ENCODE results near the gene SETBP1. TPM values are rescaled to one million over a fixed set of nuclear protein-coding genes. Genes with fewer than 3 reads are reported as not detected.

The SETBP1 gene
- total RNA-seq, 4 donors from 2014 or later: 14.5 to 34.2 (median 19.3) TPM

DNA sequence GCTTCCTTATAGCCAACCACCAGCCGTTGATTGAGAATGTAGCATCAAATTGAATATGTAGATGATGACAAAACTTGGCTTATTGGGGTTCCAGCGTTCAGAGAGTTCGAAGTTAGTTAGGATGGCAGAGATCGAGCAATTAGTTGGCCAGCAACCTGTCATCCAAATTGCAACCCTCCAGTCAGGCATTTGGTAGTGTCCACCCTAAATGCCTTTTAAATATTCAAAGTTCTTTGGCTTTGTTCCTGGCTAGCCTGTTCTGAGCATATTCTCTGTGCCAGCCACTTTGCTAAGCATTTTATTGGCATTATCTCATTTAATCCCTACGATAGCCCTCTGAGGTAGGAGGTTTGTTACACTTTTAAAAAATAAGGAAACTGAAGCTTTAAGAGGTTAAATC is 342.8 kb downstream of the SETBP1 start:
- ATAC-seq (ENCODE audit: low FRiP score): no peak
- TF ChIP-seq, protein P1, sequence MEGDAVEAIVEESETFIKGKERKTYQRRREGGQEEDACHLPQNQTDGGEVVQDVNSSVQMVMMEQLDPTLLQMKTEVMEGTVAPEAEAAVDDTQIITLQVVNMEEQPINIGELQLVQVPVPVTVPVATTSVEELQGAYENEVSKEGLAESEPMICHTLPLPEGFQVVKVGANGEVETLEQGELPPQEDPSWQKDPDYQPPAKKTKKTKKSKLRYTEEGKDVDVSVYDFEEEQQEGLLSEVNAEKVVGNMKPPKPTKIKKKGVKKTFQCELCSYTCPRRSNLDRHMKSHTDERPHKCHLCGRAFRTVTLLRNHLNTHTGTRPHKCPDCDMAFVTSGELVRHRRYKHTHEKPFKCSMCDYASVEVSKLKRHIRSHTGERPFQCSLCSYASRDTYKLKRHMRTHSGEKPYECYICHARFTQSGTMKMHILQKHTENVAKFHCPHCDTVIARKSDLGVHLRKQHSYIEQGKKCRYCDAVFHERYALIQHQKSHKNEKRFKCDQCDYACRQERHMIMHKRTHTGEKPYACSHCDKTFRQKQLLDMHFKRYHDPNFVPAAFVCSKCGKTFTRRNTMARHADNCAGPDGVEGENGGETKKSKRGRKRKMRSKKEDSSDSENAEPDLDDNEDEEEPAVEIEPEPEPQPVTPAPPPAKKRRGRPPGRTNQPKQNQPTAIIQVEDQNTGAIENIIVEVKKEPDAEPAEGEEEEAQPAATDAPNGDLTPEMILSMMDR (IDR thresholded peaks at IDR 0.05): no peak
- DNase-seq (ENCODE audit: low spot score): no peak

DNA sequence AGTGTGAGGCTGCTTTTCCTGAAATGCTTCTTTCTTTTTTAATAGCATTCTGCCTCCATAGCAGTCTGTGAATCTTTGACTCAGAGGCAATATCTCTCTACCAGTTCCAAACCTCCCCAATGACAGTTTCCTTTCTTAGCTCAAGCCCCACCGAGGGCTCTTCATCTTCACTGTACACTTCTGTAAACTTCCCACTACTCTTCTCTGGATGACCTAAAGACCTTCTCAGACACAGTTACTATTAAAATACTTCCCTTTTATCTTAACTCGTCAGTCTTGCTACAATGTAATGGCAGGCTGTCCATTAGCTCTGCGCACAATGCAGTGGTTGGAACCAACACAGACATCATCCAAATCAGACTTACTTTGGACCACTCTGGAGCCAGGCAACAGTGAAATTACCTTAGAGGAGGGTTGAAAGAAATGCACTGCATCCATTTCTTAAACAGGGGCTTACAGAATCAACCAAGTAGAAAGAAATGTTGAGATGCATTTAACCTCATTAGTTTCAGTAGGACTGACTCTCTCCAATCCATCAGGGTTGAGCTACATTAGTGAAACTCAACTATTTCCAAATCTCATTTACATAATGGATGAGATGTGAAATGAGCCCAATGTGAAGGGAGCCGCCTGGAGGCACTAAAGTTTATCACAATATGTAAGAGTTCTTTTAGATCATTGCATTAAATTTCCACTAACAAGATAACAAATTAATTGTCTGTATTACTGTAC is 343.8 kb downstream of the SETBP1 start:
- DNase-seq (ENCODE audit: low spot score) (no peak), ATAC-seq (ENCODE audit: low FRiP score) (no peak)
- TF ChIP-seq, protein P1 (IDR thresholded peaks at IDR 0.05): no peak

DNA sequence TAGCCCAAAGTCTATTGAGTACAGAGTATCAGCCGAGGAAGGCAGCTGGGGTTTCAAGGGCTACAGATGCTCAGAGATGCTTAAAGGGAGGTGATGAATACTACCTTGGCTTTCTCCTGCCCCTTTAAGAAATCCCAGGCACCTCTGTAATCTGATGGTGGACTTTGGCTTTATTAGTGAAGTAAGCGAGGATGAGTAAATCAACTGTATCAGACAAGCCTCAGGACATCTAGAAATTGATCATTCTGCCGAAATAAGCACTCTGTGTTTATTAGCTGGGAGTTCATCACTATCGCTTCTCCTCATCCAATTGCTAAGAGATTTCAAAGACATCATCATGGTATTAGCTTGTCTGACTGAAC is 344.4 kb downstream of the SETBP1 start:
- DNase-seq (ENCODE audit: low spot score) (no peak), ATAC-seq (ENCODE audit: low FRiP score) (no peak)
- TF ChIP-seq, protein P1 (IDR thresholded peaks at IDR 0.05): no peak

DNA sequence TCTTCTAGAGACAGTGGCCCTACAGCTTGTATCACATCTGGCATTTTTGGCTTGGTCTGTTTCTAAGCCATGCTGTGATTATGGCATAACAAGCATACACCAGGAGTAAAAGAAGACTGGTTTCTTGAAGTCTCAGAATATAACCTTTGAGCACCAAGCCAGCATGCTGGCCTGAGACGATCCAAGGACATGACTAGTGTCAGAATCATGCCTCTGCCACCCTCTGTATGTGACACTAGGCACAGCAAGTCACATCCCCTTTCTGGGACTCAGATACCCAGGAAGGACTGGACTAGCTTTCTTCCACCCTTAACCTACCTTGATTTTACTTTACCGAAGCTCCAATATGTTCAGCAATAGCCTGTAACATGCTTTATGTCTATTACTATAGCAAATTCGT is 345.5 kb downstream of the SETBP1 start:
- DNase-seq (ENCODE audit: low spot score) (no peak), ATAC-seq (ENCODE audit: low FRiP score) (no peak)
- TF ChIP-seq, protein P1 (IDR thresholded peaks at IDR 0.05): no peak

DNA sequence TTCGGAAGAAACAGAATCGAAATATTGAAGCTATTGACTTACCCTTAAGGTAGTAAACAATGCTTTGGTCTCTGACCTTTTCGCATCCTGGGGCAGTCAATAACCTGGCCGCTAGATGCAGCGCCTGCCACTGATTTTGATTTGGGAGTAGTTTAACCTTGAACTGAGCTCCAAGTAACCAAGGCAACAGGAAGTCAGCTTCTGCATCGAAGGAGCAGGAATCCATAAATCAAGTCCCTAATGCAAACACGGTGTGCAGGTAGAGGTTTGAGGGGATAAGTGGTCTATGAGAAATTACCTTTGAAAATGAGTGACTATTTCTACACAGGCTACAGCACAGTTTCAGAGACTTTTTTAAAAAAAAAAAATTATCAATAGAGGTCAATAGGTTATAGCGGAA is 353.5 kb downstream of the SETBP1 start:
- TF ChIP-seq, protein P1 (IDR thresholded peaks at IDR 0.05): no peak

DNA sequence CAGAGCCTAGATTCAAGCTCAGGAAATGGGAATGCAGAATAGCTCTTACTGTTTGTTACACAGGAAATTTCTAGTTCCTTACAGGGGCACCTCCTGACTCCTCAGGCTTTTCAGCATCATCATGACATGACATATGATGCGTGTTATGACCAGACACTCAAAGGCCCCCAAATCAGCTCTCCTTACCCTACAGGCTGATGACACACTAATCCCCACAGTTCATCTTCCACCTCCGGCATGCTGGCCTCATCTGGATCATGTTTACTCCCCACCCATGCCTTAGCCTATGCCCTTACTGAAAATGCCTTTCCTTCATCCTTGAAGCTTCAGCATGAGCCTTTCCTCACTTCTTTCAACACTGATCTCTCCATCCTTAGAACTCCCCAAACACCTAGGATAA is 356.9 kb downstream of the SETBP1 start:
- DNase-seq (ENCODE audit: low spot score) (no peak), ATAC-seq (ENCODE audit: low FRiP score) (no peak)
- TF ChIP-seq, protein P1 (IDR thresholded peaks at IDR 0.05): no peak

More for the DNA sequence above, 353.5 kb downstream of the SETBP1 start:
- no peak for DNase-seq (ENCODE audit: low spot score)
- ATAC-seq (ENCODE audit: low FRiP score): no peak

DNA sequence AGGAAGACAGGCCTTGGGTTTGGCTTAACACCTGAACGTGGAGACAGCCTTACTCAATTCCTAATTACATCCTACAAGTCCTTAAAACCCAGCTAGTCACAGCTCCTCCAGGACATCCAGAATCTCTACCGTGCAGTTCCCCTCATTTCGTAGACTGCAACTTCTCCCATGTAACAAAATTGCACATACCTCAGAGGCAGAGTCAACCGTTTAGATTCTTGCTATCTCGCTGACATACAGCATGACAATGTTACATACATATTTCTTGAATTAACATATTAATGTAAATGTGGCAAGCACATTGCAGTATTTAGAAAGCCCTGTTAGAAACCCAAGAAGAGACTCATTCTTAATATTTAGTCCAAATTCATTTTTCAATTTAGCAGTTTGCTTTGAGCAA is 358.7 kb downstream of the SETBP1 start:
- no peak for DNase-seq (ENCODE audit: low spot score)
- ATAC-seq (ENCODE audit: low FRiP score): no peak
- TF ChIP-seq, protein P1 (IDR thresholded peaks at IDR 0.05): no peak

All from omental fat pad (tissue), 4 donors.